ENCODE measurements around the gene NGLY1. TPM values are rescaled to one million over a fixed set of nuclear protein-coding genes. Genes with fewer than 3 reads are reported as not detected.

NGLY1 gene
- total RNA-seq, 6 experiments from 2014 or later: 20.8 to 53.1 (median 21.4) TPM

DNA sequence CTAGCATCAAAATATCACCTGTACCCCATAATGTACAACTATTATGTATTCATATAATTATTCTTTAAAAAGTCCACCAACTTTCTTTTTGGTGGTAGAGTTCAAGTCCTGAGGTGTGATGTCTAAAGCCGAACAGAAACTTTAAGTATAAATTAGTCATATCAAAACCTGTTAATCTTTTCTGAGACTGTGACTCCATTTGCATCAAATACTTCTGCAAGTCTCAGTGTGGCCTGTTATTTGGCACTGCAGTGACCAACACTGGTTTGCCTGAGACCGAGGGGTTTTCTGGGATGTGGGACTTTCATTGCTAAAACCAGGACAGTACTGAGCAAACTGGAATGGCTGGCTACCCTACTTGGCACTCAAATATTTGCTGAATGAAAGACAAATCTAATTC, 7.3 kb downstream of the NGLY1 start:
- intact Hi-C loops (cut with DNase I): no loop called here
- no peak for TF ChIP-seq POLR2A (IDR thresholded peaks at IDR 0.05)
- TF ChIP-seq, protein P1, sequence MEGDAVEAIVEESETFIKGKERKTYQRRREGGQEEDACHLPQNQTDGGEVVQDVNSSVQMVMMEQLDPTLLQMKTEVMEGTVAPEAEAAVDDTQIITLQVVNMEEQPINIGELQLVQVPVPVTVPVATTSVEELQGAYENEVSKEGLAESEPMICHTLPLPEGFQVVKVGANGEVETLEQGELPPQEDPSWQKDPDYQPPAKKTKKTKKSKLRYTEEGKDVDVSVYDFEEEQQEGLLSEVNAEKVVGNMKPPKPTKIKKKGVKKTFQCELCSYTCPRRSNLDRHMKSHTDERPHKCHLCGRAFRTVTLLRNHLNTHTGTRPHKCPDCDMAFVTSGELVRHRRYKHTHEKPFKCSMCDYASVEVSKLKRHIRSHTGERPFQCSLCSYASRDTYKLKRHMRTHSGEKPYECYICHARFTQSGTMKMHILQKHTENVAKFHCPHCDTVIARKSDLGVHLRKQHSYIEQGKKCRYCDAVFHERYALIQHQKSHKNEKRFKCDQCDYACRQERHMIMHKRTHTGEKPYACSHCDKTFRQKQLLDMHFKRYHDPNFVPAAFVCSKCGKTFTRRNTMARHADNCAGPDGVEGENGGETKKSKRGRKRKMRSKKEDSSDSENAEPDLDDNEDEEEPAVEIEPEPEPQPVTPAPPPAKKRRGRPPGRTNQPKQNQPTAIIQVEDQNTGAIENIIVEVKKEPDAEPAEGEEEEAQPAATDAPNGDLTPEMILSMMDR (IDR thresholded peaks at IDR 0.05): no peak
- no peak overlapping the region for H3K4me3 ChIP-seq
- DNase-seq: no peak
- no peaks in the 10 kb centered on the region for H3K4me1 ChIP-seq
- H3K9me3 ChIP-seq: no peaks in the 10 kb centered on the region
- no peak for ATAC-seq
- WGBS (ENCODE audit: insufficient coverage, low coverage, low lambda C conversion rate, missing lambda C conversion rate): 100% methylated on average over 2 of the region's 2 CpGs
- no peaks in the 10 kb centered on the region for H3K27me3 ChIP-seq
- peaks cover 0 to 28% (median 10%) of the 10 kb centered on the region in 4 donors for H3K36me3 ChIP-seq
- no peak overlapping the region for H3K27ac ChIP-seq

DNA sequence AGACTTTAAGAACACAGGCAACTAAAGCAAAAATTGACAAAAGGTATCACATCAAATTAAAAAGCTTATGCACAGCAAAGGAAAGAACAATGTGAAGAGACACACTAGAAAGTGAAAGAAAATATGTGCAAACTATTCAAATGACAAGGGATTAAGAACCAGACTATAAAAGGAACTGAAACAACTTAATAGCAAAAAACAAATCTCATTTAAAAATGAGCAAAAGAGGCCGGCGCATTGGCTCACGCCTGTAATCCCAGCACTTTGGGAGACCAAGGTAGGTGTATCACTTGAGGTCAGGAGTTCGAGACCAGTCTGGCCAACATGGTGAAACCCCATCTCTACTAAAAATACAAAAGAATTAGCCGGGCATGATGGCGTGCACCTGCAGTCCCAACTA, 14.4 kb downstream of the NGLY1 start:
- H3K36me3 ChIP-seq: peaks cover 0 to 3% (median 0%) of the 10 kb centered on the region in 4 donors
- no peaks in the 10 kb centered on the region for H3K27me3 ChIP-seq
- TF ChIP-seq, protein P1 (IDR thresholded peaks at IDR 0.05): no peak
- no peak for TF ChIP-seq POLR2A (IDR thresholded peaks at IDR 0.05)
- WGBS (ENCODE audit: insufficient coverage, low coverage, low lambda C conversion rate, missing lambda C conversion rate): 84% methylated on average over 5 of the region's 6 CpGs
- H3K27ac ChIP-seq: no peak overlapping the region
- no peak for ATAC-seq
- H3K4me3 ChIP-seq: no peak overlapping the region
- no peaks in the 10 kb centered on the region for H3K9me3 ChIP-seq
- no peaks in the 10 kb centered on the region for H3K4me1 ChIP-seq
- DNase-seq: no peak
- intact Hi-C loops (cut with DNase I): no loop called here

DNA sequence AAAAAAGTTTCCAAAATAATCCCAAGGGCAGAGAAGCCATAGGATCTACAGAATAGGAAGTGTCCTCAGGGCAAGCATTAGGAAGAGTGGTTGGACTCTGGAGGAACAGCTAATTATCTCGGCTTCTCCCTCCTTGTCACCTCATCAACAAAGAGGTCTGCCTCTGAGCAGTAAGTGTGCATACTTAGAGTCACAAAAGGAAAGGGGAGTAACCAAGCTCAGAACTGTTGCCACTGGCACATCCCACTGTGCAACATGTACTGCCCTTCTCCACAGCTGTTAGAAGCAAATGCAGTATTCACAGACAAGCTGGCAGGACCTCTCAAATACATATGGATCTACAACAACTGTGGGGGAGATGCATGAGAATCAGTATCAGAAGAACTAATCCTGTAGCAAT, 31.5 kb downstream of the NGLY1 start:
- no peak for TF ChIP-seq POLR2A (IDR thresholded peaks at IDR 0.05)
- TF ChIP-seq, protein P1 (IDR thresholded peaks at IDR 0.05): no peak
- Histone ChIP-seq H3K36me3 (peaks cover 0 to 25% (median 14%) of the 10 kb centered on the region in 4 donors), H3K4me3 (no peak overlapping the region), H3K27me3 (no peaks in the 10 kb centered on the region), H3K27ac (no peak overlapping the region), H3K4me1 (no peaks in the 10 kb centered on the region), H3K9me3 (no peaks in the 10 kb centered on the region)
- WGBS (ENCODE audit: insufficient coverage, low coverage, low lambda C conversion rate, missing lambda C conversion rate): 67% methylated on average over 1 of the region's 1 CpG
- no peak for DNase-seq
- intact Hi-C loops (cut with DNase I): no loop called here
- ATAC-seq: no peak

DNA sequence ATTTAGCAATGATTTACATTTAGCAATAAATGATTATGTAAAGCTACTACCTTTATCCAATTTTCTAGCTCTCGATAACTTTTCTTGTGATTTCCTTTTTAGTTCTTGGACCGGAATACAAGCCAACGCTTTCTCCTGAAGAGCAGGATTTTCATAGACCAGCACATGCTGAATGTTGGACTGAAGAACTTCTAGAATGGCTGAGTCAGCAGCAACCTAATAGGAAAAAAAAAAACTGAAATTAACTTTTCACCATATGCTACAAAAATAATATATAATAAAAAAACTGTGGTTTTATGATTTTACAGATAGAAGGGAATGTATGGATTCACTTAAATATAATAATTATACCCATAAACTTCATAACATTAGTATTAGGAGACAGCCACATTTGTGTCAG, 32.2 kb downstream of the NGLY1 start:
- no peak overlapping the region for H3K4me3 ChIP-seq
- DNase-seq (no peak), ATAC-seq (no peak)
- no peaks in the 10 kb centered on the region for H3K4me1 ChIP-seq
- H3K27ac ChIP-seq: no peak overlapping the region
- no peaks in the 10 kb centered on the region for H3K9me3 ChIP-seq
- TF ChIP-seq POLR2A (IDR thresholded peaks at IDR 0.05): no peak
- TF ChIP-seq, protein P1 (IDR thresholded peaks at IDR 0.05): no peak
- 96% methylated on average over 3 of the region's 3 CpGs for WGBS (ENCODE audit: insufficient coverage, low coverage, low lambda C conversion rate, missing lambda C conversion rate)
- no peaks in the 10 kb centered on the region for H3K27me3 ChIP-seq
- intact Hi-C loops (cut with DNase I): no loop called here
- peaks cover 0 to 26% (median 13%) of the 10 kb centered on the region in 4 donors for H3K36me3 ChIP-seq
